CMK (cell line): Measurements from ENCODE around the gene ZNF746.
"Not testable (repeated sequence)": the region's sequence is repeated elsewhere in the genome, so short reads cannot be mapped to it uniquely, and the experiment has no call there.

ENCODE experiments used
- DNase-seq: peaks from one replicate; pipeline ENCODE4 v3.0.0-alpha.2; 2010; ENCODE audit warnings: low read depth

Gene ZNF746

GRCh38 chr7:149459540-149460452 is 37.8 kb downstream of the ZNF746 start:
- DNase-seq = no peak

GRCh38 chr7:149459201-149459539 is 38.4 kb downstream of the ZNF746 start:
- no peak for DNase-seq

GRCh38 chr7:149458235-149458634 is 39.4 kb downstream of the ZNF746 start:
- DNase-seq = no peak

- DNase-seq = no peak
Observed at GRCh38 chr7:149457766-149458165, 39.8 kb downstream of the ZNF746 start.

GRCh38 chr7:149456506-149457421 is 40.8 kb downstream of the ZNF746 start:
- no peak for DNase-seq

GRCh38 chr7:149455175-149455950 is 42.2 kb downstream of the ZNF746 start:
- no peak for DNase-seq

- DNase-seq = no peak
Observed at GRCh38 chr7:149454750-149455149, 42.9 kb downstream of the ZNF746 start.

GRCh38 chr7:149454006-149454405 is 43.6 kb downstream of the ZNF746 start:
- DNase-seq = no peak

- DNase-seq = no peak
Observed at GRCh38 chr7:149450821-149451220, 46.8 kb downstream of the ZNF746 start.

- DNase-seq = no peak
Observed at GRCh38 chr7:149449897-149450296, 47.7 kb downstream of the ZNF746 start.

GRCh38 chr7:149448961-149449360 is 48.6 kb downstream of the ZNF746 start:
- no peak for DNase-seq

GRCh38 chr7:149446026-149446425 is 51.6 kb downstream of the ZNF746 start:
- DNase-seq = not testable (repeated sequence)

- DNase-seq = no peak
Observed at GRCh38 chr7:149444287-149444686, 53.3 kb downstream of the ZNF746 start.

- no peak for DNase-seq
Observed at GRCh38 chr7:149443523-149443922, 54.1 kb downstream of the ZNF746 start.

GRCh38 chr7:149442924-149443323 is 54.7 kb downstream of the ZNF746 start:
- DNase-seq = no peak

- DNase-seq = no peak
Observed at GRCh38 chr7:149440222-149440621, 57.4 kb downstream of the ZNF746 start.

GRCh38 chr7:149436358-149436757 is 61.3 kb downstream of the ZNF746 start:
- DNase-seq = no peak

- no peak for DNase-seq
Observed at GRCh38 chr7:149433124-149433523, 64.5 kb downstream of the ZNF746 start.

GRCh38 chr7:149432121-149432691 is 65.4 kb downstream of the ZNF746 start:
- DNase-seq = no peak

- no peak for DNase-seq
Observed at GRCh38 chr7:149431486-149432120, 66.0 kb downstream of the ZNF746 start.

- no peak for DNase-seq
Observed at GRCh38 chr7:149430192-149430591, 67.4 kb downstream of the ZNF746 start.
